Hematopoietic multipotent progenitor cell treated with erythropoietin and hydrocortisone succinate and interleukin-3 and kit ligand, for 17 days (in vitro differentiated cells): Measurements from ENCODE around the gene NKPD1.

Source experiments
- DNase-seq: peaks from one replicate; pipeline ENCODE4 v3.0.0-alpha.2; 2015; ENCODE audit warnings: low spot score

Gene NKPD1

GRCh38 chr19:45154064-45154827 is 6.5 kb downstream of the NKPD1 start:
- DNase-seq: no peak

- DNase-seq: no peak
Observed at GRCh38 chr19:45153339-45154063, 7.3 kb downstream of the NKPD1 start.

- DNase-seq: no peak
Observed at GRCh38 chr19:45152504-45153338, 8.1 kb downstream of the NKPD1 start.

- DNase-seq: no peak
Observed at GRCh38 chr19:45151821-45152503, 8.8 kb downstream of the NKPD1 start.

GRCh38 chr19:45151320-45151719 is 9.5 kb downstream of the NKPD1 start:
- no peak for DNase-seq

- no peak for DNase-seq
Observed at GRCh38 chr19:45150751-45151281, 10.0 kb downstream of the NKPD1 start.

GRCh38 chr19:45150180-45150579 is 10.6 kb downstream of the NKPD1 start:
- no peak for DNase-seq

GRCh38 chr19:45149129-45149528 is 11.7 kb downstream of the NKPD1 start:
- no peak for DNase-seq

GRCh38 chr19:45147835-45148676 is 12.7 kb downstream of the NKPD1 start:
- DNase-seq: no peak

- DNase-seq: no peak
Observed at GRCh38 chr19:45146741-45147205, 14.0 kb downstream of the NKPD1 start.

GRCh38 chr19:45146251-45146650 is 14.5 kb downstream of the NKPD1 start:
- no peak for DNase-seq

GRCh38 chr19:45145270-45146189 is 15.3 kb downstream of the NKPD1 start:
- DNase-seq: no peak

- DNase-seq: no peak
Observed at GRCh38 chr19:45144431-45145269, 16.1 kb downstream of the NKPD1 start.

- no peak for DNase-seq
Observed at GRCh38 chr19:45142726-45143110, 18.1 kb downstream of the NKPD1 start.

- no peak for DNase-seq
Observed at GRCh38 chr19:45142016-45142725, 18.6 kb downstream of the NKPD1 start.

GRCh38 chr19:45141203-45141900 is 19.4 kb downstream of the NKPD1 start:
- DNase-seq: no peak

- no peak for DNase-seq
Observed at GRCh38 chr19:45140533-45140932, 20.2 kb downstream of the NKPD1 start.

GRCh38 chr19:45140144-45140503 is 20.7 kb downstream of the NKPD1 start:
- DNase-seq: no peak
